ENCODE measurements around the gene KDF1.

Gene KDF1

GRCh38 chr1:26959722-26960624 is at the start of gene KDF1:
TSS of gene KDF1 (minus strand) at chr1:26960468. CDS start at chr1:26952380, 8,088 bp downstream.
- H3K36me3 ChIP-seq (ENCODE audit: insufficient read depth, low read length): no peaks in the 10 kb centered on the region
- H3K9ac ChIP-seq (ENCODE audit: low read length): no peak within 1 kb of the TSS
- peak within 1 kb of the TSS in 1 of 2 donors; percentile 32 for H3K4me3 ChIP-seq (ENCODE audit: low read depth in 1 of 2, low read length in 2 of 2)
- H3K9me3 ChIP-seq (ENCODE audit: low read length): no peaks in the 10 kb centered on the region
- peaks cover 24 to 27% of the 10 kb centered on the region in 2 donors for H3K27me3 ChIP-seq (ENCODE audit: control insufficient read depth in 1 of 2, insufficient read depth in 2 of 2, low read length in 2 of 2)
- H3K4me1 ChIP-seq (ENCODE audit: insufficient read depth, low read length): no peaks in the 10 kb centered on the region
- no peak within 1 kb of the TSS for H3K27ac ChIP-seq (ENCODE audit: low read depth, low read length)

GRCh38 chr1:27009601-27010197 is 49.4 kb upstream of the KDF1 start:
- Histone ChIP-seq H3K36me3 (ENCODE audit: insufficient read depth, low read length) (peaks cover 19% of the 10 kb centered on the region), H3K9me3 (ENCODE audit: low read length) (no peaks in the 10 kb centered on the region), H3K27ac (ENCODE audit: low read depth, low read length) (peak overlapping the region; percentile 70), H3K9ac (ENCODE audit: low read length) (peak overlapping the region; percentile 81), H3K4me1 (ENCODE audit: insufficient read depth, low read length) (peaks cover 52% of the 10 kb centered on the region), H3K4me3 (ENCODE audit: low read depth in 1 of 2, low read length in 2 of 2) (peak overlapping the region; percentile 9 to 55), H3K27me3 (ENCODE audit: control insufficient read depth in 1 of 2, insufficient read depth in 2 of 2, low read length in 2 of 2) (no peaks in the 10 kb centered on the region)

GRCh38 chr1:27007909-27008582 is 47.8 kb upstream of the KDF1 start:
- peaks cover 27% of the 10 kb centered on the region for H3K36me3 ChIP-seq (ENCODE audit: insufficient read depth, low read length)
- no peak overlapping the region for H3K4me3 ChIP-seq (ENCODE audit: low read depth in 1 of 2, low read length in 2 of 2)
- peaks cover 63% of the 10 kb centered on the region for H3K4me1 ChIP-seq (ENCODE audit: insufficient read depth, low read length)
- H3K9ac ChIP-seq (ENCODE audit: low read length): no peak overlapping the region
- no peaks in the 10 kb centered on the region for H3K9me3 ChIP-seq (ENCODE audit: low read length)
- H3K27ac ChIP-seq (ENCODE audit: low read depth, low read length): peak overlapping the region; percentile 35
- no peaks in the 10 kb centered on the region for H3K27me3 ChIP-seq (ENCODE audit: control insufficient read depth in 1 of 2, insufficient read depth in 2 of 2, low read length in 2 of 2)

DNA sequence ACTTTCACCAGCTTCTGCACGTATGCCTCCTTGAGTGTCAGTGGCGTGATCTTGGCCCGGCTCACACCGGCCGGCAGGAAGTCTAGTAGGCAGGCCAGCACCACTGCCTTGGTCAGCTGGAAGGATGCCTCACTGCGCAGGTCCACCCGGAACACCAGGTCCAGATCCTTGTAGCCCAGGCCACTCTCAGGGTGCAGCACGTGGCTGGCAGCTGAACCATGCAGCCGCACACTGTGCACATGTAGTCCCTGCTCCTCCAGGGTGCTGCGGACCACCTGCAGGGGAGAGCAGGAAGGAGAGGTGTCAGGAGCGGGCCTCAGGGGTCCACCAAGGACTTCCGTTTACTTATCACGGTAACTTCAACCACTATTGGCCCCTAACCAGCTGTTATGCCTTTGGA is 46.4 kb upstream of the KDF1 start:
- H3K9me3 ChIP-seq (ENCODE audit: low read length): no peaks in the 10 kb centered on the region
- H3K4me3 ChIP-seq (ENCODE audit: low read depth in 1 of 2, low read length in 2 of 2): no peak overlapping the region
- peaks cover 33% of the 10 kb centered on the region for H3K36me3 ChIP-seq (ENCODE audit: insufficient read depth, low read length)
- H3K9ac ChIP-seq (ENCODE audit: low read length): no peak overlapping the region
- peaks cover 67% of the 10 kb centered on the region for H3K4me1 ChIP-seq (ENCODE audit: insufficient read depth, low read length)
- peak overlapping the region; percentile 27 for H3K27ac ChIP-seq (ENCODE audit: low read depth, low read length)
- H3K27me3 ChIP-seq (ENCODE audit: control insufficient read depth in 1 of 2, insufficient read depth in 2 of 2, low read length in 2 of 2): no peaks in the 10 kb centered on the region

DNA sequence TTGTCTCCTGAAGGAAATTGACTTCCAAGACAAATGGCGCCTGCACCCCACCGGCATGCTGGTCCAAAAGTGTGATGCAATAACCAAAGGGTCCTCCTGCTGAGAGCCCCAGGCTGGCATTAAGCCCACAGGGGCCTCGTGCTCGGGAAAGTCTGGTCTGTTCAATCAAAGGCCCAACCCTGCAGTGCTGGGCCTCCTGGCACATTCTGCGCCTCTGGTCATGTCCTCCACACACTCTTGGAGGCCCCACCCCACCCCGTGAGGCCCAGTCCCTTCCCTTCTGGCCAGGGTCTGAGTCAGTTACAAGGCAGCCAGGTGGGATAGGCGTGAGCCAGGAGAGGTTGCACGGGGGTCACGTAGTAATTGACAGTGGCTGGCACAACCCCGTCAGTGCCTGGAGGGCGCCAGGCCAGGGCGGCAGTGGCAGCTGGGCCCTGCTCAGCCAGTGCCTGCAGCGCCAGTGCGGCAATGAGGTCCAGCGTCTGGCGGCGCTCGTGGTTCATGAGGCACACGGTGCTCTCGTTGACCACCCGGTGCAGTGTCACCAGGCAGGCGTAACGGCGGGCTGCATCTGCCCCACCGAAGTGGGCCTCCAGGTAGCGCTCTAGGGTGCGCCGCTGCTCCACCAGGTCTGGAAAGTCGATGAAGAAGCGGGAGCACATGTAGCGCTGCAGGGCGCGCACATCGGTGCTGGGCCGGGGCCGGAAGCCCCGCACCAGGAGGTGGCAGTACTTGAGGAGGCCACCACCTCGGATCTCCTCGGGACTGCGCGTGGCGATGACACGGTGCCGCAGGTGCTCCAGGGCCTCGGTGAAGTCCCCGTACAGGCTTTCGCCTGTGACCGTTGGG is 45.6 kb upstream of the KDF1 start:
- H3K4me3 ChIP-seq (ENCODE audit: low read depth in 1 of 2, low read length in 2 of 2): no peak overlapping the region
- H3K4me1 ChIP-seq (ENCODE audit: insufficient read depth, low read length): peaks cover 70% of the 10 kb centered on the region
- H3K27me3 ChIP-seq (ENCODE audit: control insufficient read depth in 1 of 2, insufficient read depth in 2 of 2, low read length in 2 of 2): no peaks in the 10 kb centered on the region
- peak overlapping the region; percentile 27 for H3K27ac ChIP-seq (ENCODE audit: low read depth, low read length)
- H3K9ac ChIP-seq (ENCODE audit: low read length): no peak overlapping the region
- H3K36me3 ChIP-seq (ENCODE audit: insufficient read depth, low read length): peaks cover 33% of the 10 kb centered on the region
- H3K9me3 ChIP-seq (ENCODE audit: low read length): no peaks in the 10 kb centered on the region

GRCh38 chr1:27005166-27005530 is 44.9 kb upstream of the KDF1 start:
- peaks cover 71% of the 10 kb centered on the region for H3K4me1 ChIP-seq (ENCODE audit: insufficient read depth, low read length)
- H3K9ac ChIP-seq (ENCODE audit: low read length): peak overlapping the region; percentile 37
- no peaks in the 10 kb centered on the region for H3K9me3 ChIP-seq (ENCODE audit: low read length)
- peak overlapping the region; percentile 27 for H3K27ac ChIP-seq (ENCODE audit: low read depth, low read length)
- no peak overlapping the region for H3K4me3 ChIP-seq (ENCODE audit: low read depth in 1 of 2, low read length in 2 of 2)
- peaks cover 33% of the 10 kb centered on the region for H3K36me3 ChIP-seq (ENCODE audit: insufficient read depth, low read length)
- H3K27me3 ChIP-seq (ENCODE audit: control insufficient read depth in 1 of 2, insufficient read depth in 2 of 2, low read length in 2 of 2): no peaks in the 10 kb centered on the region

GRCh38 chr1:27004471-27005165 is 44.4 kb upstream of the KDF1 start:
- Histone ChIP-seq H3K27ac (ENCODE audit: low read depth, low read length) (peak overlapping the region; percentile 57), H3K9ac (ENCODE audit: low read length) (peak overlapping the region; percentile 37), H3K4me1 (ENCODE audit: insufficient read depth, low read length) (peaks cover 71% of the 10 kb centered on the region)

DNA sequence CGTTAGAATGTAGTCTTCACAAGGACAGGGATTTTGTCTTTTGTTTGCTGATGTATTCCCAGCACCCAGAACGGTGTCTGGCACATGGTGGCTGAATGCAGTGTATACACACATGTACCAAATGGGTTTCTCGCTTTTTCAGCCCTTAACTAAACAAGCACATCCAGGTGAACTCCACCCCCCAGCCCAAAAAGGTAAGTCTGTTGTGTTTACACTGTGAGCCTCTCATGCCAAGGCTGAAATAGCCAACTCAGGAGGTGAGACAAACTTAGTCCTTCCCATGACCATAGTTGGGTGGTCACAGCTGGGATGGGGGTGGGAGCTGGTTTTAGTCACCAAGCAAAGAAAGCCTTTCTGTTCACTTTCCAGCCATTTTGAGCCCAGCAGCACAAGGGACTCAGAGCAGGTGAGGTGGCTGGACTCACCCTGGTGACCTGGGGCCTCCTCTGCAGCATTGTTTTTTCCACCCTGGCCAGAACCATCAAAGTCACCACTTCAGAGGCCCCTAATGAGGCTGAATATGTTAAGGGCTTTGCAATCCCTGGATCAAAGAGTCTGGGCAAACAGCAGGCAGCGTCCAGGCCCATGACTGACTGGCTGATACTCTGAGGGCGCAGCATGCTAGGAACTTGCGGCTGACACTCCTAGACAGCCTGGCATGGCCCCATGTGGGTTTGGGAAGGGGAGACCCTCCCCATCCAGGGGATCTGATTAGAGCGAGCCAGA is 43.6 kb upstream of the KDF1 start:
- H3K27ac ChIP-seq (ENCODE audit: low read depth, low read length): peak overlapping the region; percentile 57

More at GRCh38 chr1:27004471-27005165, 44.4 kb upstream of the KDF1 start:
- peak overlapping the region in 1 of 2 donors; percentile 30 for H3K4me3 ChIP-seq (ENCODE audit: low read depth in 1 of 2, low read length in 2 of 2)
- peaks cover 33% of the 10 kb centered on the region for H3K36me3 ChIP-seq (ENCODE audit: insufficient read depth, low read length)
- H3K27me3 ChIP-seq (ENCODE audit: control insufficient read depth in 1 of 2, insufficient read depth in 2 of 2, low read length in 2 of 2): no peaks in the 10 kb centered on the region
- no peaks in the 10 kb centered on the region for H3K9me3 ChIP-seq (ENCODE audit: low read length)

GRCh38 chr1:27001570-27002360 is 41.5 kb upstream of the KDF1 start:
- H3K4me3 ChIP-seq (ENCODE audit: low read depth in 1 of 2, low read length in 2 of 2): no peak overlapping the region
- peak overlapping the region; percentile 83 for H3K27ac ChIP-seq (ENCODE audit: low read depth, low read length)

More for the DNA sequence above, 43.6 kb upstream of the KDF1 start:
- Histone ChIP-seq H3K9me3 (ENCODE audit: low read length) (no peaks in the 10 kb centered on the region), H3K36me3 (ENCODE audit: insufficient read depth, low read length) (peaks cover 33% of the 10 kb centered on the region), H3K9ac (ENCODE audit: low read length) (peak overlapping the region; percentile 37), H3K4me3 (ENCODE audit: low read depth in 1 of 2, low read length in 2 of 2) (peak overlapping the region in 1 of 2 donors; percentile 30), H3K27me3 (ENCODE audit: control insufficient read depth in 1 of 2, insufficient read depth in 2 of 2, low read length in 2 of 2) (no peaks in the 10 kb centered on the region), H3K4me1 (ENCODE audit: insufficient read depth, low read length) (peaks cover 71% of the 10 kb centered on the region)

More at GRCh38 chr1:27001570-27002360, 41.5 kb upstream of the KDF1 start:
- Histone ChIP-seq H3K36me3 (ENCODE audit: insufficient read depth, low read length) (peaks cover 33% of the 10 kb centered on the region), H3K27me3 (ENCODE audit: control insufficient read depth in 1 of 2, insufficient read depth in 2 of 2, low read length in 2 of 2) (no peaks in the 10 kb centered on the region), H3K4me1 (ENCODE audit: insufficient read depth, low read length) (peaks cover 73% of the 10 kb centered on the region), H3K9ac (ENCODE audit: low read length) (no peak overlapping the region), H3K9me3 (ENCODE audit: low read length) (no peaks in the 10 kb centered on the region)

Data from muscle layer of colon (tissue), 2 donors.